Inflammatory macrophage treated with lipopolysaccharide for 4 hours (primary cell): ENCODE measurements around the gene KIFBP.

ENCODE experiments used
- DNase-seq: peaks from one replicate; pipeline ENCODE4 v3.0.0-alpha.2; 2020

KIFBP gene

GRCh38 chr10:69051710-69052487, 63.3 kb downstream of the KIFBP start:
- DNase-seq = peak; percentile 74

GRCh38 chr10:69052736-69053135, 64.1 kb downstream of the KIFBP start:
- peak; percentile 33 for DNase-seq

GRCh38 chr10:69055241-69055640, 66.6 kb downstream of the KIFBP start:
- no peak for DNase-seq

GRCh38 chr10:69056129-69056528, 67.5 kb downstream of the KIFBP start:
- peak; percentile 87 for DNase-seq

GRCh38 chr10:69056536-69057260, 68.1 kb downstream of the KIFBP start:
- no peak for DNase-seq

GRCh38 chr10:69057261-69057950, 68.8 kb downstream of the KIFBP start:
- peak; percentile 79 for DNase-seq

GRCh38 chr10:69057951-69058297, 69.3 kb downstream of the KIFBP start:
- DNase-seq = no peak

- no peak for DNase-seq
These were observed 71.7 kb downstream of the KIFBP start for GRCh38 chr10:69060127-69060798.

- DNase-seq = peak; percentile 99
These were observed 72.9 kb downstream of the KIFBP start for GRCh38 chr10:69061305-69062161.

GRCh38 chr10:69062901-69063300, 74.3 kb downstream of the KIFBP start:
- peak; percentile 42 for DNase-seq

- DNase-seq = no peak
These were observed 76.2 kb downstream of the KIFBP start for GRCh38 chr10:69064762-69065328.

- DNase-seq = peak; percentile 99
These were observed 77.1 kb downstream of the KIFBP start for GRCh38 chr10:69065406-69066361.
